Cardiac muscle cell (in vitro differentiated cells and primary cell): ENCODE measurements around the gene ZNF746. TPM values are rescaled to one million over a fixed set of nuclear protein-coding genes. Genes with fewer than 3 reads are reported as not detected.

Experiments
- DNase-seq, 2 donors: peaks; one replicate each; pipeline versions ENCODE4 v3.0.0 to v3.0.0-alpha.2; 2010 to 2017; ENCODE audit warnings: low read depth in 1 of 2, low spot score in 1 of 2
- H3K27ac ChIP-seq: fragments of 200-600 bp; sonication (generic); 2 replicates; pipeline ENCODE4 v1.5.1; 2016
- H3K27me3 ChIP-seq: fragments of 200-600 bp; sonication (generic); 2 replicates; pipeline ENCODE4 v1.6.0; 2016; ENCODE audit warnings: control low read depth
- H3K36me3 ChIP-seq: fragments of 200-600 bp; sonication (generic); 2 replicates; pipeline ENCODE4 v1.5.1; 2016; ENCODE audit warnings: control low read depth
- H3K4me1 ChIP-seq: fragments of 200-600 bp; sonication (generic); 2 replicates; pipeline ENCODE4 v1.8.1; 2017; ENCODE audit warnings: low read depth, mild to moderate bottlenecking, mixed run types
- H3K4me3 ChIP-seq: fragments of 200-600 bp; sonication (generic); 2 replicates; pipeline ENCODE4 v1.5.1; 2016; ENCODE audit warnings: mild to moderate bottlenecking
- H3K9me3 ChIP-seq: fragments of 200-600 bp; sonication (generic); 2 replicates; pipeline ENCODE4 v1.5.1; 2017; ENCODE audit warnings: low read depth, mild to moderate bottlenecking, control low read depth
- polyA plus RNA-seq: library from polyadenylated mRNA; unstranded; fragments of >200 nt; fragmentation: Nextera tagmentation; extraction: Ambion mirVana; gene quantifications from 2 replicates; pipeline ENCODE4 v1.2.1, GENCODE V29; 2016
- total RNA-seq: library from RNA; depleted of rRNA; stranded (reverse); fragments of >200 nt; gene quantifications from 2 replicates; pipeline ENCODE4 v1.2.3, GENCODE V29; 2016
- TF ChIP-seq, protein P1 (sequence below): IDR thresholded peaks from 2 replicates; pipeline ENCODE4 v1.5.1; 2012; ENCODE audit warnings: low read depth, mild to moderate bottlenecking, low read length

Gene ZNF746
- total and polyA plus RNA-seq, 2 experiments from 2014 or later = 19.7 to 32.9 TPM

DNA sequence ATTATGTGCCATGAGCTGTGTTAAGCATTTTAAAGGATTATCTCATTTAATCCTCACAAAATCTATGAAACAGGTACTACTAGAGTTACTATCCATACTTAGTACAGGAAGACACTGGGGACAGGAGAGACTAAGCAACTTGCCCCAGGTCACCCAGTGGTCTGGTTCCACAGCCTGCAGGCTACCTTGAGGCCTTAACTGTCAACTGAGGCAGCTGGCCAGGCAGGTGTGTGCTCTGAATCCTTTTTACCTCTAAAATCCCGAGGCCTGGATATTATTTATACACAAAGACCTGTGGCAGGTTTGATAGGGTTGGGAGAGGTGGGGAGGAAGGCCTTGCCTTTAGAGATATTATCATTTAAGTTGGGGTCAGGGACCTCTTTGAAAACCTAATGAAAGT is 39.8 kb downstream of the ZNF746 start:
- H3K36me3 ChIP-seq = peaks cover 20% of the 10 kb centered on the region
- H3K4me1 ChIP-seq = peaks cover 10% of the 10 kb centered on the region
- H3K4me3 ChIP-seq = no peak overlapping the region
- DNase-seq = no peak
- no peaks in the 10 kb centered on the region for H3K27me3 ChIP-seq
- no peak overlapping the region for H3K27ac ChIP-seq
- TF ChIP-seq, protein P1, sequence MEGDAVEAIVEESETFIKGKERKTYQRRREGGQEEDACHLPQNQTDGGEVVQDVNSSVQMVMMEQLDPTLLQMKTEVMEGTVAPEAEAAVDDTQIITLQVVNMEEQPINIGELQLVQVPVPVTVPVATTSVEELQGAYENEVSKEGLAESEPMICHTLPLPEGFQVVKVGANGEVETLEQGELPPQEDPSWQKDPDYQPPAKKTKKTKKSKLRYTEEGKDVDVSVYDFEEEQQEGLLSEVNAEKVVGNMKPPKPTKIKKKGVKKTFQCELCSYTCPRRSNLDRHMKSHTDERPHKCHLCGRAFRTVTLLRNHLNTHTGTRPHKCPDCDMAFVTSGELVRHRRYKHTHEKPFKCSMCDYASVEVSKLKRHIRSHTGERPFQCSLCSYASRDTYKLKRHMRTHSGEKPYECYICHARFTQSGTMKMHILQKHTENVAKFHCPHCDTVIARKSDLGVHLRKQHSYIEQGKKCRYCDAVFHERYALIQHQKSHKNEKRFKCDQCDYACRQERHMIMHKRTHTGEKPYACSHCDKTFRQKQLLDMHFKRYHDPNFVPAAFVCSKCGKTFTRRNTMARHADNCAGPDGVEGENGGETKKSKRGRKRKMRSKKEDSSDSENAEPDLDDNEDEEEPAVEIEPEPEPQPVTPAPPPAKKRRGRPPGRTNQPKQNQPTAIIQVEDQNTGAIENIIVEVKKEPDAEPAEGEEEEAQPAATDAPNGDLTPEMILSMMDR = no peak
- no peaks in the 10 kb centered on the region for H3K9me3 ChIP-seq

DNA sequence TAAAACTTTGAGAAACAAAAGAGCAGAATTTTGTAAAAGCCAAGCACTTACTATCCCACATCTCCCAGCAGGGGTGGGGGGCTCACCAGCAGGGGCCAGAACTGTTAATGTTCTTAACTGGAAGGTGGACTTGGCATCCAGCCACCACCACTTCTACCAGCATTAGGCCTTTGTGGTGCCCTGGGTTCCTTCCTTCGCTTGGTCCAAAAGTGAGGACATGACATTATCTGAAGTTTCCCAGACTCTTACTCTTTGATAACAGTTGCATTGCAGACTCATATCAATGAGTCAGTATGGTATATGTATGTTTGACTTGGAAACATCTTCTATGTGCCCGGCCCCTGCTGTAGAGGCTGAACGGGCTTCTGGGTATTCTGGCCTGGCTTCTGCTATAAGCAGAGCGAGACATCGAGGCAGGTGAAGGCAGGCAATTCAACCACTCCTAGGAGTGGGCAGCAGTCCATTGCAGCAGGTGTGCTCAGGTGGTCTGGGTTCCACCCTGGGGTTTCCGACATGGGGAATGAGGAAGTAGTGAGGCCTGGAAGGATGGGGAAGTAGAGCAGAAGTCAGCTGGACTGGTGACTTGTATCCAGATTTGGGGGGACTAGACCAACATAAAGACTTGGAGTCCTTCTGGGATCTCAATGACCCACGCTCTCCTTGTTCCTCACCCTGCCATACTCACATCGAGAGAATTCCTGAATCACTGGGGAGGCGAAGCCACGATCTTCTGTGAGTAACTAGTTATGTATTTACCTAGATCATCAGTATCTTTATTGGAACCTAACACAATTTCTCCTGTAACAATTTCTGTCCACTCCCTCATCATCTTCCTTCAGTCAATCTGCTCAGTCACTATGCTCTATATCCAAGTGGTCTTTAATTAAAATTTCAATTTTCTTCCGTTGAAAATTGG is 40.8 kb downstream of the ZNF746 start:
- Histone ChIP-seq H3K4me3 (no peak overlapping the region), H3K27me3 (no peaks in the 10 kb centered on the region), H3K27ac (no peak overlapping the region), H3K36me3 (peaks cover 22% of the 10 kb centered on the region), H3K4me1 (peaks cover 10% of the 10 kb centered on the region), H3K9me3 (no peaks in the 10 kb centered on the region)
- no peak for DNase-seq
- TF ChIP-seq, protein P1 = no peak

DNA sequence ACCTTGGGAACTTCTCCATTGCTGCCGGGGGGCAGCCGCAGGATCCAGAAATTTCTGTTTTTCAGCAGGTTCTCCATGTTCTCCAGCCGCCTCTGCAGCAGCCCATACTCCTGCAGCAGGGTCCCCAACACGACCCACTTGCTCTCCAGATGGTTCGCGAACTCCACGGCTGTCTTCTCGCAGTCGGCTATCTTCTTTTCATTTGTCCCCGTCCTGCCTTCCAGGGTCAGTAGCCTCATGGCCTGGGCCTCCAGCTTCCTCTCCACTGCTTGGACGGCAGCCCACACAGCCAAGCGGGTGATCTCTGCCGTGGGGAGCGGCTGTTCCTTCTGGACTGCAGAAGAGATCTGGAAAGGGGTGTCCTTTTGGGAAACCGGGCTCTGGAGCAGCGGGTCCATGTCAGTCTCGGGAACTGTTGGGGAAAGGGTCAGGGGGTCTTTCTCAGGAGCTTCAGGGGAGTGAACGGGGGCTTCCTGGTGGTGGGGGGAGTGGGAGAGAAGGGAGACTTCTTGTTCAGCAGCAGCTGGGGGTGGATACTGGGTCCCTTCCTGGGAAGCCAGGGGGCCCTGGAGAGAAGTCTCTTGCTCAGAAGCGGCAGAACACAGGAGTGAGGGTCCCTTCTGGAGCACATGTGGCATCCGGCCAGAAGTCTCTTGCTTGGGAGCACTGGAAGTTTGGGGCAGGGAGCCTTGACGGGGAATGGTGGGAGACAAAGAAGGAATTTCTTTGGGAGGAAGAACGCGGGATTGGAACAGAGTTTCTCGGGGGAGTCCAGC is 42.2 kb downstream of the ZNF746 start:
- no peak for DNase-seq
- peaks cover 31% of the 10 kb centered on the region for H3K36me3 ChIP-seq
- no peaks in the 10 kb centered on the region for H3K27me3 ChIP-seq
- no peaks in the 10 kb centered on the region for H3K9me3 ChIP-seq
- H3K4me1 ChIP-seq = peaks cover 10% of the 10 kb centered on the region
- TF ChIP-seq, protein P1 = no peak
- H3K4me3 ChIP-seq = no peak overlapping the region
- no peak overlapping the region for H3K27ac ChIP-seq

DNA sequence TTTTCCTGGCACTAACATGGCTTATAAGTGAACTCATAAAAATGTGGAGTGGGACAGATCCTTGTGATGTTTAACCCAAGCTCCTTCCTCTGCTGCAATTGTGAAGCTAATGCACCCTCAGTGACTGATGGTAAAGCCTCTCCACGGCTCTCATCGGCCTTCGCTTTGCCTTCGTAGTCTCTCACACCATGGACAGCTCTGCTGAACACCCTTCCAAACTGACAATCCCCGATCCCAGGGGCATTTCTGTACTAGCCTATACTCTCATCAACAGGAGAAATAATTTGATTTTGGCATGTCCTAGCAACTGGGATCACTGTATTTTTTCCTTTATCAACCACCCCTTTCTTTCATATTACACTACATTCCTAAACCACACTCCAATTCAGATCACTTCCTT is 42.9 kb downstream of the ZNF746 start:
- Histone ChIP-seq H3K9me3 (no peaks in the 10 kb centered on the region), H3K27ac (no peak overlapping the region), H3K27me3 (no peaks in the 10 kb centered on the region), H3K36me3 (peaks cover 37% of the 10 kb centered on the region), H3K4me3 (no peak overlapping the region), H3K4me1 (peaks cover 10% of the 10 kb centered on the region)
- TF ChIP-seq, protein P1 = no peak
- no peak for DNase-seq

DNA sequence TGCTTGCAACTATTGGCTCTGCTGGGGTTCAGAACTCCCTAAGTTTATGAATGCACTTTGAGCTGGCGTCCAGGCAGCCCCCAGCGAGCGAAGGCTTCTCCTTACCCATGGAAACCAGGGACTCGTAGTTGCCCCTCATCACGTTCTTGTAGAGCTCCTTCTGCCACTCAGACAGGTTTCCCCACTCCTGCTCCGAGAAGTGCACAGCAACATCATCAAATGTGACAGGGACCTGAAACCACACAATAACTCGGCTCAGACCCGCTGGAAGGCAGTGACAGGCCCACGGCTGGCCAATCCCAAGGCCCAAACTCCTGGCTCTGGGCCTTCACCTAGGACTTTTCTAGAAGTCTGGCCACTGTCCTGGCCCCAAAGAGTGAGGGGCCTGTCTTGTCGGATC is 43.6 kb downstream of the ZNF746 start:
- no peaks in the 10 kb centered on the region for H3K9me3 ChIP-seq
- TF ChIP-seq, protein P1 = no peak
- no peak overlapping the region for H3K27ac ChIP-seq
- peaks cover 8% of the 10 kb centered on the region for H3K4me1 ChIP-seq
- H3K27me3 ChIP-seq = no peaks in the 10 kb centered on the region
- peaks cover 42% of the 10 kb centered on the region for H3K36me3 ChIP-seq
- H3K4me3 ChIP-seq = no peak overlapping the region
- no peak for DNase-seq
